Stimulated activated CD8-positive, alpha-beta memory T cell treated with anti-CD3 and anti-CD28 coated beads, Interleukin-4, amount 100 ng/mL, for 4 hours (primary cell): ENCODE data around the gene LHX1.

Source experiments
- DNase-seq, 2 donors: peaks; one replicate each; pipeline ENCODE4 v3.0.0-alpha.2; 2020; ENCODE audit warnings: low read depth in 2 of 2, low spot score in 1 of 2

Gene LHX1

GRCh38 chr17:36921095-36921851, 16.0 kb upstream of the LHX1 start:
- DNase-seq, result peak; percentile 20 to 38

GRCh38 chr17:36922175-36922574, 15.1 kb upstream of the LHX1 start:
- DNase-seq, result no peak

- DNase-seq, result no peak
Observed at GRCh38 chr17:36923814-36924221, 13.5 kb upstream of the LHX1 start.

GRCh38 chr17:36926226-36926625, 11.0 kb upstream of the LHX1 start:
- DNase-seq, result no peak

GRCh38 chr17:36926701-36927100, 10.6 kb upstream of the LHX1 start:
- no peak for DNase-seq

GRCh38 chr17:36928471-36929345, 8.6 kb upstream of the LHX1 start:
- no peak for DNase-seq

- DNase-seq, result no peak
Observed at GRCh38 chr17:36929851-36930582, 7.3 kb upstream of the LHX1 start.

GRCh38 chr17:36930583-36930900, 6.7 kb upstream of the LHX1 start:
- no peak for DNase-seq

GRCh38 chr17:36931096-36931696, 6.1 kb upstream of the LHX1 start:
- no peak for DNase-seq

GRCh38 chr17:36931697-36932382, 5.4 kb upstream of the LHX1 start:
- no peak for DNase-seq

- DNase-seq, result no peak
Observed at GRCh38 chr17:36932383-36932693, 4.9 kb upstream of the LHX1 start.

GRCh38 chr17:36932694-36933511, 4.4 kb upstream of the LHX1 start:
- DNase-seq, result no peak

- DNase-seq, result no peak
Observed at GRCh38 chr17:36933512-36934143, 3.6 kb upstream of the LHX1 start.

GRCh38 chr17:36934144-36934691, 3.1 kb upstream of the LHX1 start:
- DNase-seq, result no peak

- DNase-seq, result peak in 1 of 2 donors; percentile 8
Observed at GRCh38 chr17:36934692-36935630, 2.3 kb upstream of the LHX1 start.

GRCh38 chr17:36935671-36936454, 1.4 kb upstream of the LHX1 start:
- no peak for DNase-seq

GRCh38 chr17:36936455-36937000, 747 bp upstream of the LHX1 start:
- no peak for DNase-seq
